22Rv1 (cell line): Measurements from ENCODE around the gene TATDN3.

Experiments used
- ZFX ChIP-seq: fragments of 450-650 bp; IDR thresholded peaks from 2 replicates; pipeline ENCODE4 v1.6.1; 2017; ENCODE audit warnings: antibody characterized with exemption, borderline replicate concordance
- TF ChIP-seq, protein P1 (sequence below): fragments of 450-650 bp; IDR thresholded peaks from 2 replicates; pipeline ENCODE4 v1.5.1; 2017; ENCODE audit warnings: mild to moderate bottlenecking

DNA sequence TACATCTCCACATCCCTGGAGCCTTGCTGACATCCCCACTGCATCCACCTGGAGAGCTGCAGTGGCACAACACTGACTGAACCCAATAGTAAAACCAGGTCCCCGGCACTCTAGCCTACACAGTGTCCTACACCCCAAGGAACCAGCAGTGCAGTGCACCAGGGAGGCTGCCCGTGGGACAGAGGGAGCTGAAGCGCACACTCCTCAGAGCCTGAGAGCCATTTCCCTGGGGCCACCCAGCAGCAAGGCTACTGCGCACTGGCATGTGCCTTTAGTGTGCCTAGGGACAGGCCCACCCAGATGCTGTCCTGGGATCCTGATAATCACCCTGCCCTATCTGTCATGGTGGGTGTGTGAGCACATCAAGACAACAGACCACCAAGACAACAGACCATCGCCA, 32.0 kb upstream of the TATDN3 start:
- TF ChIP-seq, protein P1, sequence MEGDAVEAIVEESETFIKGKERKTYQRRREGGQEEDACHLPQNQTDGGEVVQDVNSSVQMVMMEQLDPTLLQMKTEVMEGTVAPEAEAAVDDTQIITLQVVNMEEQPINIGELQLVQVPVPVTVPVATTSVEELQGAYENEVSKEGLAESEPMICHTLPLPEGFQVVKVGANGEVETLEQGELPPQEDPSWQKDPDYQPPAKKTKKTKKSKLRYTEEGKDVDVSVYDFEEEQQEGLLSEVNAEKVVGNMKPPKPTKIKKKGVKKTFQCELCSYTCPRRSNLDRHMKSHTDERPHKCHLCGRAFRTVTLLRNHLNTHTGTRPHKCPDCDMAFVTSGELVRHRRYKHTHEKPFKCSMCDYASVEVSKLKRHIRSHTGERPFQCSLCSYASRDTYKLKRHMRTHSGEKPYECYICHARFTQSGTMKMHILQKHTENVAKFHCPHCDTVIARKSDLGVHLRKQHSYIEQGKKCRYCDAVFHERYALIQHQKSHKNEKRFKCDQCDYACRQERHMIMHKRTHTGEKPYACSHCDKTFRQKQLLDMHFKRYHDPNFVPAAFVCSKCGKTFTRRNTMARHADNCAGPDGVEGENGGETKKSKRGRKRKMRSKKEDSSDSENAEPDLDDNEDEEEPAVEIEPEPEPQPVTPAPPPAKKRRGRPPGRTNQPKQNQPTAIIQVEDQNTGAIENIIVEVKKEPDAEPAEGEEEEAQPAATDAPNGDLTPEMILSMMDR, result no peak
- no peak for TF ChIP-seq ZFX
